BE2C (cell line): ENCODE results near the gene KRTAP9-9.
"Not testable (repeated sequence)": the region's sequence is repeated elsewhere in the genome, so short reads cannot be mapped to it uniquely, and the experiment has no call there.

Experiments
- DNase-seq: peaks from one replicate; pipeline ENCODE4 v3.0.0-alpha.2; 2020
- H3K27me3 ChIP-seq: fragments of 250-450 bp; sonication (Bioruptor Pico); 2 replicates; pipeline ENCODE4 v1.5.1; 2020; ENCODE audit warnings: mild to moderate bottlenecking
- H3K36me3 ChIP-seq: fragments of 250-450 bp; sonication (Bioruptor Pico); 2 replicates; pipeline ENCODE4 v1.5.1; 2020; ENCODE audit warnings: mild to moderate bottlenecking
- H3K4me1 ChIP-seq: fragments of 250-450 bp; sonication (Bioruptor Pico); 2 replicates; pipeline ENCODE4 v1.5.1; 2020
- H3K4me3 ChIP-seq: 2 replicates; pipeline ENCODE4 v1.5.1; 2011; ENCODE audit warnings: low read depth, low read length
- H3K9me3 ChIP-seq: fragments of 250-450 bp; sonication (Bioruptor Pico); 2 replicates; pipeline ENCODE4 v1.5.1; 2020
- TF ChIP-seq, protein P1 (sequence below): IDR thresholded peaks from 2 replicates; pipeline ENCODE4 v1.5.1; 2012; ENCODE audit warnings: mild to moderate bottlenecking, low read depth, low read length

Gene KRTAP9-9

DNA sequence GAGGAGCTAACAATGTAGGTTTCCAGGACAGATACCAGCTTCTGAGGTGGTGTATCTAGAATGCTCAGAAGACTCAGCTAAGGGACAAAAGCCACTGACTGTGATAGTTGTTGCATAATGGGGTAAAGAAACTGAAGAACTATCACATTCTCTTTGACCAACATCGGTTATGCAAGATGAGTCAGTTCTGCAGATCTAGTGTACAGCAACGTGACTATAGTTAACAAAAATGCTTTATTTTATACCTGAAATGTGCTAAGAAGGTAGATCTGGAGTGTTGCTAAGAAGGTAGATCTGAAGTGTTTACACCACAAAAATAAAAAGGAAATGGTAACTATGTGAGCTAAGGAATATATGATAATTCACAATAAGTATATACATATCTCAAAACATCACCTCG, 12.5 kb downstream of the KRTAP9-9 start:
- Histone ChIP-seq H3K4me1 (no peaks in the 10 kb centered on the region), H3K27me3 (peaks cover 9% of the 10 kb centered on the region), H3K4me3 (no peak overlapping the region), H3K36me3 (no peaks in the 10 kb centered on the region), H3K9me3 (no peaks in the 10 kb centered on the region)
- DNase-seq, result no peak
- TF ChIP-seq, protein P1, sequence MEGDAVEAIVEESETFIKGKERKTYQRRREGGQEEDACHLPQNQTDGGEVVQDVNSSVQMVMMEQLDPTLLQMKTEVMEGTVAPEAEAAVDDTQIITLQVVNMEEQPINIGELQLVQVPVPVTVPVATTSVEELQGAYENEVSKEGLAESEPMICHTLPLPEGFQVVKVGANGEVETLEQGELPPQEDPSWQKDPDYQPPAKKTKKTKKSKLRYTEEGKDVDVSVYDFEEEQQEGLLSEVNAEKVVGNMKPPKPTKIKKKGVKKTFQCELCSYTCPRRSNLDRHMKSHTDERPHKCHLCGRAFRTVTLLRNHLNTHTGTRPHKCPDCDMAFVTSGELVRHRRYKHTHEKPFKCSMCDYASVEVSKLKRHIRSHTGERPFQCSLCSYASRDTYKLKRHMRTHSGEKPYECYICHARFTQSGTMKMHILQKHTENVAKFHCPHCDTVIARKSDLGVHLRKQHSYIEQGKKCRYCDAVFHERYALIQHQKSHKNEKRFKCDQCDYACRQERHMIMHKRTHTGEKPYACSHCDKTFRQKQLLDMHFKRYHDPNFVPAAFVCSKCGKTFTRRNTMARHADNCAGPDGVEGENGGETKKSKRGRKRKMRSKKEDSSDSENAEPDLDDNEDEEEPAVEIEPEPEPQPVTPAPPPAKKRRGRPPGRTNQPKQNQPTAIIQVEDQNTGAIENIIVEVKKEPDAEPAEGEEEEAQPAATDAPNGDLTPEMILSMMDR, result no peak

DNA sequence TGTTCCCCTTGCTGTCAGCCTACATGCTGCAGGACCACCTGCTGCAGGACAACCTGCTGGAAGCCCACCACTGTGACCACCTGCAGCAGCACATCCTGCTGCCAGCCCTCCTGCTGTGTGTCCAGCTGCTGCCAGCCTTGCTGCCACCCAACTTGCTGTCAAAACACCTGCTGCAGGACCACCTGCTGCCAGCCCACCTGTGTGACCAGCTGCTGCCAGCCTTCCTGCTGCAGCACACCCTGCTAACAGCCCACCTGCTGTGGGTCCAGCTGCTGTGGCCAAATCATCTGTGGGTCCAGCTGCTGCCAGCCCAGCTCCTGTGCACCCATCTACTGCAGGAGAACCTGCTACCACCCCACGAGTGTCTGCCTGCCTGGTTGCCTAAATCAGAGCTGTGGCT, 16.1 kb downstream of the KRTAP9-9 start:
- not testable (repeated sequence) for H3K4me1 ChIP-seq, H3K27me3 ChIP-seq, H3K36me3 ChIP-seq, H3K4me3 ChIP-seq, DNase-seq, H3K9me3 ChIP-seq

DNA sequence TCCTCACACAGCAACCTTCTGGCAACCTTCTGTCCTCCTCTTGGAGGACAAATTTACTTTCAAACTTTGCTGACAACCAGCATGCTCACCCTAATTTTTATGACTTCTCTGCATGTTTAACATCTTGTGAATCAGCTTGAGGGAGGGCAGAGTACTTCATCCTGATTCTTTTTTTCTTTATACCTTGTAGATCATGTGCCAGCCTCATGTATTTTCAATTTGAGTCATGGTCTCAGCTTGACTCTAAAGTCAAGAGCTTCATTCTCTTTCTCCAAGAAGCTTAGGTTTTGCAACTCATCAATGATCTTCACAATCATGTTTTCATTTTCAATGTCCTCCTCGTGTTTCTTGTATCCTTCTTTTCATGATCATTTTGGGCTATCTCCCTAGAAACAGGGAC, 16.7 kb downstream of the KRTAP9-9 start:
- TF ChIP-seq, protein P1, result no peak
- no peaks in the 10 kb centered on the region for H3K9me3 ChIP-seq
- H3K4me1 ChIP-seq, result no peaks in the 10 kb centered on the region
- H3K27me3 ChIP-seq, result peaks cover 7% of the 10 kb centered on the region
- no peak for DNase-seq
- no peaks in the 10 kb centered on the region for H3K36me3 ChIP-seq
- H3K4me3 ChIP-seq, result no peak overlapping the region

DNA sequence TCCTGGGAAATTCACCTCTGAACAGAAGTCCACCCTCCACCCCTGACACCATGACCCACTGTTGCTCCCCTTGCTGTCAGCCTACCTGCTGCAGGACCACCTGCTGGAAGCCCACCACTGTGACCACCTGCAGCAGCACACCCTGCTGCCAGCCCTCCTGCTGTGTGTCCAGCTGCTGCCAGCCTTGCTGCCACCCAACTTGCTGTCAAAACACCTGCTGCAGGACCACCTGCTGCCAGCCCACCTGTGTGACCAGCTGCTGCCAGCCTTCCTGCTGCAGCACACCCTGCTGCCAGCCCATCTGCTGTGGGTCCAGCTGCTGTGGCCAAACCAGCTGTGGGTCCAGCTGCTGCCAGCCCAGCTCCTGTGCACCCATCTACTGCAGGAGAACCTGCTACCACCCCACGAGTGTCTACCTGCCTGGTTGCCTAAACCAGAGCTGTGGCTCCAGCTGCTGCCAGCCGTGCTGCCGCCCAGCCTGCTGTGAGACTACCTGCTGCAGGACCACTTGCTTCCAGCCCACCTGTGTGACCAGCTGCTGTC, 20.5 kb downstream of the KRTAP9-9 start, which contains the start of gene KRTAP9-7:
TSS of gene KRTAP9-7 (plus strand) at position 51 of the 543 bp plus-strand sequence. CDS start at position 51, 0 bp downstream.
- not testable (repeated sequence) for H3K4me3 ChIP-seq, H3K27me3 ChIP-seq, DNase-seq, H3K9me3 ChIP-seq, H3K4me1 ChIP-seq, H3K36me3 ChIP-seq

DNA sequence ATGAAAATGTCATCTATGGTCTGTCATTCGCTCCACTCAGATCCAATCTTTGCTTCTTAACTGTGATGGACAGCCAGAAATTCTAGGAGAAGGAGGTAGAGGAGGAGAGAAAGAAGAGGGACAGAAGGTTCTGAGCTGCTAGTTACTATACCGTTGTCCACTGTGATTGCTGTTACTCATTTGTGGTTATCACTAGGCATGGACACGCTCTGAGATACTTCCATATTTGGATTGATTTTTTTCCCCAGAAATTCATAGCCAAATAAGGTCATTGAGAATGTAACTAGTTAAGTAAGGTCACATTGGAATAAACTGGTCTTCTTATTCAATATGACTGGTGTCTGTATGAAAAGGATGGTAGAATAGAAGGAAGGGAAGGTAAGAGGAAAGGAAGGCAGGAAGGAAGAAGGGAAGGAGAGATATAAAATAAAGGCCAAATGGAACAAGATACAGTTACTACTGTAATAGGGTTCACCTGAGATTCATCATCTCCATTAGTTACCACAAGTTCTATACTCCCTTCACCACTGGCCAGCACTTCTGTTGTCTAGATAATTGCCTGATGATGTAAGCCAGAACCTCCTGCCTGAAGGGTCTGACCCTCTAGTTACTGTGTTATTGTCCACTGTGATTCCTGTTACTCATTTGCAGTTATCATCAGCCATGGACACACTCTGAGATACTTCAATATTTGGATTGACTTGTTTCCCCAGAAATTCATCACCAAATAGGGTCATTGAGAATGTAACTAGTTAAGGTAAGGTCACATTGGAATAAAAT, 23.2 kb downstream of the KRTAP9-9 start:
- no peak for DNase-seq
- Histone ChIP-seq H3K36me3 (no peaks in the 10 kb centered on the region), H3K4me1 (no peaks in the 10 kb centered on the region), H3K4me3 (no peak overlapping the region), H3K27me3 (peaks cover 21% of the 10 kb centered on the region), H3K9me3 (no peaks in the 10 kb centered on the region)
- TF ChIP-seq, protein P1, result no peak

DNA sequence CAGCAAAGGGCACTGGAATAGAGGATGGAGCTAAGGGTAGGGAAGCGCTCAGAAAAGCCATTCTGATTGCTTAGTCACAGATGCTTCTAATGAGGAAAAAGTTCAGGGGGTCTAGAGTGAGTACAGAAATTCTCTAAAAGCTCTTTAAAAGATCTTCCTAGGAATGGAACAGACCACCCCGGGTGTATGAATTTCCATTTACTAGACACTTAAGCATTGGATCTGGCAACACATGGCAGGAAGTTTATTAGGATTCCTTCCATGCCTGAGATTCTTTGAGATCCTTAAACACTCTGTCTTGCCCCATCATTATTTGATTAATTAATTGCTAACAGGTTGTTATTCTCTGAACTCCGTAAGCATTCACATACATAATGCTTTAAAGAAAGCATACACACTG, 28.9 kb downstream of the KRTAP9-9 start:
- H3K36me3 ChIP-seq, result no peaks in the 10 kb centered on the region
- H3K4me1 ChIP-seq, result no peaks in the 10 kb centered on the region
- no peaks in the 10 kb centered on the region for H3K9me3 ChIP-seq
- no peak overlapping the region for H3K4me3 ChIP-seq
- no peak for DNase-seq
- TF ChIP-seq, protein P1, result no peak
- peaks cover 56% of the 10 kb centered on the region for H3K27me3 ChIP-seq

DNA sequence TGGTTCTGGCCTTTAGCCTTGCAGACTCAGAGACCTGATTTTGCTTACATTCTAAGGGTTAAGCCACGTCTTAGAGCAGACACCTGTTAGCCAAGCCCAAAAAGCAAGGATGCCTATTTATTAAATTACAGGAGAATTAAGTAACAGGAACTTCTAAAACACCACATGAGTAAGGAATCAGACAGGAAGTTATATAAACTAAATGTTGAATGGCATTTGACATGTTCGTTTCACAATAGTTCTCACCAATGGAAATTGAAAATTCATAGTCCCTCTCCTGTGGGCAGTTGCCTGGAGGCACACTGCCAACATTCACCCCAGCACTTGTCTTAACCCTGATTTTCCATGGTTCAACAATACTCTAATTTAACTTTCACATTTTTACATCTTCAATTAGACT, 29.4 kb downstream of the KRTAP9-9 start:
- H3K4me3 ChIP-seq, result no peak overlapping the region
- H3K4me1 ChIP-seq, result no peaks in the 10 kb centered on the region
- no peaks in the 10 kb centered on the region for H3K36me3 ChIP-seq
- TF ChIP-seq, protein P1, result no peak
- peaks cover 61% of the 10 kb centered on the region for H3K27me3 ChIP-seq
- DNase-seq, result no peak
- no peaks in the 10 kb centered on the region for H3K9me3 ChIP-seq
